PC-3 (cell line): ENCODE measurements around the gene PRTFDC1. TPM values are rescaled to one million over a fixed set of nuclear protein-coding genes. Genes with fewer than 3 reads are reported as not detected.

Experiments
- ATAC-seq: fragments of 200-7000 bp; cut with Tn5 transposase; 2 replicates; pipeline ENCODE4 v1.9.1; 2020; ENCODE audit warnings: mild to moderate bottlenecking, moderate library complexity
- BruUV-seq: library from RNA; stranded (reverse); fragments of 400-500 nt; replicated peaks from 2 replicates; lab custom pipeline; 2021; lab: Mats Ljungman, UMichigan
- CTCF ChIA-PET: fragments of 300-600 bp; sonication (Branson Sonifier 250); formaldehyde crosslinking; loops from one replicate; lab custom pipeline; 2022; ENCODE audit warnings: antibody characterized with exemption; lab: Charles Lee
- POLR2A ChIA-PET: fragments of 300-600 bp; sonication (Branson Sonifier 250); formaldehyde crosslinking; loops from one replicate; lab custom pipeline; 2022; ENCODE audit warnings: antibody characterized with exemption; ENCODE audit not compliant: unreplicated experiment; lab: Charles Lee
- DNase-seq: peaks from one replicate; pipeline ENCODE4 v3.0.0-alpha.2; 2015
- H2AFZ ChIP-seq: fragments of 300-600 bp; sonication (generic); 2 replicates; pipeline ENCODE4 v1.6.0; 2016; ENCODE audit warnings: antibody characterized with exemption, low read length
- H3F3A ChIP-seq: fragments of 300-600 bp; sonication (generic); one replicate; pipeline ENCODE4 v1.6.0; 2017; ENCODE audit warnings: antibody characterized with exemption, low read length, control low read depth, mild to moderate bottlenecking; ENCODE audit not compliant: unreplicated experiment
- H3K27ac ChIP-seq: fragments of 300-600 bp; sonication (generic); 2 replicates; pipeline ENCODE4 v1.5.1; 2016; ENCODE audit warnings: mild to moderate bottlenecking, low read length
- H3K27me3 ChIP-seq: fragments of 300-600 bp; sonication (generic); 2 replicates; pipeline ENCODE4 v1.6.1; 2016; ENCODE audit warnings: low read length, mixed read lengths
- H3K36me3 ChIP-seq: fragments of 300-600 bp; sonication (generic); 2 replicates; pipeline ENCODE4 v1.6.1; 2016; ENCODE audit warnings: low read depth, mixed run types, low read length, mixed read lengths
- H3K4me1 ChIP-seq: fragments of 300-600 bp; sonication (generic); 2 replicates; pipeline ENCODE4 v1.5.1; 2016; ENCODE audit warnings: low read length; ENCODE audit not compliant: insufficient read depth
- H3K4me2 ChIP-seq: fragments of 300-600 bp; sonication (generic); 2 replicates; pipeline ENCODE4 v1.6.0; 2016; ENCODE audit warnings: low read length
- H3K4me3 ChIP-seq: fragments of 300-600 bp; sonication (generic); 2 replicates; pipeline ENCODE4 v1.5.1; 2016; ENCODE audit warnings: mild to moderate bottlenecking, low read length, mixed read lengths
- H3K79me2 ChIP-seq: fragments of 300-600 bp; sonication (generic); 2 replicates; pipeline ENCODE4 v1.6.1; 2017; ENCODE audit warnings: low read length, mixed read lengths
- H3K9ac ChIP-seq: fragments of 300-600 bp; sonication (generic); 2 replicates; pipeline ENCODE4 v1.6.0; 2016; ENCODE audit warnings: mild to moderate bottlenecking, low read length
- H3K9me2 ChIP-seq: fragments of 300-600 bp; sonication (generic); replicated peaks from 2 replicates; pipeline ENCODE4 v1.6.1; 2016; ENCODE audit warnings: mixed run types, low read length, mixed read lengths
- H3K9me3 ChIP-seq: fragments of 300-600 bp; sonication (generic); 2 replicates; pipeline ENCODE4 v1.6.1; 2016; ENCODE audit warnings: low read length, mixed read lengths
- H4K20me1 ChIP-seq: fragments of 300-600 bp; sonication (generic); 2 replicates; pipeline ENCODE4 v1.6.1; 2016; ENCODE audit warnings: low read length, mixed read lengths
- EZH2 ChIP-seq: fragments of 300-600 bp; sonication (generic); IDR thresholded peaks from one replicate; pipeline ENCODE4 v1.6.1; 2017; ENCODE audit warnings: antibody characterized with exemption, mild to moderate bottlenecking, low read length; ENCODE audit not compliant: unreplicated experiment
- EZH2phosphoT487 ChIP-seq: fragments of 300-600 bp; sonication (generic); IDR thresholded peaks from 2 replicates; pipeline ENCODE4 v1.6.1; 2018; ENCODE audit warnings: mild to moderate bottlenecking, antibody characterized with exemption, low read length, borderline replicate concordance
- intact Hi-C: fragments of 100-400 bp; cut with micrococcal nuclease; formaldehyde crosslinking; loops from 2 replicates; pipeline ENCODE4 v1.9.0; 2023
- total RNA-seq: library from RNA; depleted of rRNA; stranded (reverse); fragments of >200 nt; gene quantifications from 2 replicates; pipeline ENCODE4 v1.2.3, GENCODE V29; 2014
- TF ChIP-seq, protein P1 (sequence below): fragments of 300-600 bp; sonication (generic); conservative IDR thresholded peaks from 2 replicates; pipeline ENCODE4 v1.5.1; 2017; ENCODE audit warnings: antibody characterized with exemption, low read depth, mild to moderate bottlenecking, low read length

PRTFDC1 gene
- total RNA-seq, 1 experiment from 2014 or later, result 10.2 TPM

DNA sequence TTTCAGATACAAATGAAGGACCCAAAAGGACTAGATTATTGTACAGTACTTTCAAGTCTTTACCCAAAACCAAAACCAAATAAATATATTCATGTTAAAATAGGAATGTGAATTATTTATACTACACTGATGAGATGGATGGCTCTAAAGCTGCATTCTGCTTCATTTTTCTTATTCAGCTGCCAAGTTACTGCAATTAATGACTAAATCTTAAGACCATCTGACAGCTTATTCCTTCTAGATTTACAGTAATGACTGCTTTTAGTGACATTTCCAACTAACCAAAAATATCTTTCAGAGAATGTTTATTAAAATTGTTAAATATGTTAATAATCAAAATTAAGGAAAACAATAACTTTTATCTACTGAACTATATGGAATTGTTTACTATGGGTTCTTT is 42.7 kb upstream of the PRTFDC1 start:
- no peak overlapping the region for H3K27ac ChIP-seq

DNA sequence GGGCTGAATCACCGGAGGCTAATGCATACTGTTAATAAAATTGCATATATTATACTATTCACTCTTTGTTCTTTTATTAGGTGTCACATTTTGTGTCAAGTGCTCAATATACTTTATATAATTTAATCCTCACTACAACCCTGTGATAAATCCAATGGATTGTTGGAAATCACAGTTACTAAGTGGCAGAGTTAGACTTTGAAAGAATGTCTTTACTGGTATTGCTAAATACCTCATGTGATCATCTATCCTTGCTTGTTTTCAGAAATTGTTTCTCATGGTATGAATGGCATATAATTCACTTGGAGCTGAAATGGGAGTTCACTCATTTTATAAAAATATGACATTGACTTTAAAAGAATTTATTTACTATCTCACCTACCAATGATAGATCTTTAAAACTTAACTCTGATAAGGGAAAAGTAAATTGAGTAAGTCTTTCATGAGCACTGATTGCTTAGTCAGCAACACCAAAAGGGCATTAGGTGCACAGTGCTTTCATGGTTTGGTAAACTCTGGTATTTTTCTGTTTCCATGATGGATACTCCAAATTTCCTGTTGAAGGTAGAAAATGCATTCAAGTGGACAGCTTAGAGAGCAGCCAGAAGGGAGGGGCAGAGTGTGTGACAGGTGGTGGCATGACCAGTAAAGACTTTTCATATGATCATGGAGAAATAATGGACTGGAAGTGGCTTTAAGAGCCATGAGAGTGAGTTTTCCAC is 41.0 kb upstream of the PRTFDC1 start:
- ATAC-seq, result no peak
- intact Hi-C loops, result no loop called here
- CTCF ChIA-PET, result no interaction called here

More for the DNA sequence above, 42.7 kb upstream of the PRTFDC1 start:
- Histone ChIP-seq H3K9ac (no peak overlapping the region), H4K20me1 (no peaks in the 10 kb centered on the region), H3K79me2 (no peaks in the 10 kb centered on the region), H3K27me3 (no peaks in the 10 kb centered on the region), H3K9me2 (no peaks in the 10 kb centered on the region), H3K4me2 (no peak overlapping the region), H3K36me3 (no peaks in the 10 kb centered on the region), H3K9me3 (no peaks in the 10 kb centered on the region), H2AFZ (no peak overlapping the region), H3K4me3 (no peak overlapping the region), H3K4me1 (0 out of 2 replicates have a peak, but pooled peaks cover 2% of the 10 kb centered on the region), H3F3A (no peaks in the 10 kb centered on the region)
- no peak for DNase-seq
- TF ChIP-seq EZH2phosphoT487, result no peak
- no peak for TF ChIP-seq EZH2
- POLR2A ChIA-PET, result no interaction called here
- no peak for ATAC-seq
- intact Hi-C loops, result no loop called here
- BruUV-seq, result no TSS peak
- CTCF ChIA-PET, result no interaction called here

DNA sequence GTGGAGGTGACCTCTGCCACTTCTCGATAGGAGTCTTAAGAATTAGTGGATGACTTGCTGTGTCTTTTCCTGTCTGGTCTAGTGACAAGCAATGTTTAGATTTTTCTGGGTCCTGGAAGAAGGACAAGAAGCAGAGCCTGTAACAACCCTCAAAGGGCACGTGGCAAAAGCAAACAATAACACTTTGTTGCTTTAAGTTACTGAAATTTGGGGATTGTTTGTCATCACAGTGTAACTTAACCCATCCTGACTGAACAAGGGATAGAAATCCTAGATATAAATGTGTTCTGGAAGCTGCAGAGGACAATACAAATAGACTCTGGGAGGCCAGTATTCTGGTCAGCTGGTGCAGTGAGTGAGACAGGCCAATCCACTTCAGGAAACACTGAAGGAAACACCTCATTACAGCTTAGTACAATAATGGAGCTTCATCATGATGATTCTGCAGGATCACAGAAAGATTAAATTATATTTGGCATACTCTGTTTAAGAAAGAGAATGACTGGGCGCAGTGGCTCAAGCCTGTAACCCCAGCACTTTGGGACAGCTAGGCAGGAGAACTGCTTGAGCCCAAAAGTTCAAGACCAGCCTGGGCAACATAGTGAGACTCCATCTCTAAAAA is 40.2 kb upstream of the PRTFDC1 start:
- intact Hi-C loops, result no loop called here
- Histone ChIP-seq H3K36me3 (no peaks in the 10 kb centered on the region), H4K20me1 (no peaks in the 10 kb centered on the region), H3K9me2 (no peaks in the 10 kb centered on the region), H3K27ac (no peak overlapping the region), H3K9ac (no peak overlapping the region), H3K79me2 (no peaks in the 10 kb centered on the region), H3K4me1 (0 out of 2 replicates have a peak, but pooled peaks cover 8% of the 10 kb centered on the region), H2AFZ (no peak overlapping the region), H3K27me3 (no peaks in the 10 kb centered on the region), H3K4me3 (no peak overlapping the region), H3F3A (no peaks in the 10 kb centered on the region), H3K9me3 (no peaks in the 10 kb centered on the region), H3K4me2 (no peak overlapping the region)
- TF ChIP-seq, protein P1, sequence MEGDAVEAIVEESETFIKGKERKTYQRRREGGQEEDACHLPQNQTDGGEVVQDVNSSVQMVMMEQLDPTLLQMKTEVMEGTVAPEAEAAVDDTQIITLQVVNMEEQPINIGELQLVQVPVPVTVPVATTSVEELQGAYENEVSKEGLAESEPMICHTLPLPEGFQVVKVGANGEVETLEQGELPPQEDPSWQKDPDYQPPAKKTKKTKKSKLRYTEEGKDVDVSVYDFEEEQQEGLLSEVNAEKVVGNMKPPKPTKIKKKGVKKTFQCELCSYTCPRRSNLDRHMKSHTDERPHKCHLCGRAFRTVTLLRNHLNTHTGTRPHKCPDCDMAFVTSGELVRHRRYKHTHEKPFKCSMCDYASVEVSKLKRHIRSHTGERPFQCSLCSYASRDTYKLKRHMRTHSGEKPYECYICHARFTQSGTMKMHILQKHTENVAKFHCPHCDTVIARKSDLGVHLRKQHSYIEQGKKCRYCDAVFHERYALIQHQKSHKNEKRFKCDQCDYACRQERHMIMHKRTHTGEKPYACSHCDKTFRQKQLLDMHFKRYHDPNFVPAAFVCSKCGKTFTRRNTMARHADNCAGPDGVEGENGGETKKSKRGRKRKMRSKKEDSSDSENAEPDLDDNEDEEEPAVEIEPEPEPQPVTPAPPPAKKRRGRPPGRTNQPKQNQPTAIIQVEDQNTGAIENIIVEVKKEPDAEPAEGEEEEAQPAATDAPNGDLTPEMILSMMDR, result no peak
- TF ChIP-seq EZH2phosphoT487 (no peak), EZH2 (no peak)
- ChIA-PET POLR2A (interaction anchor here (0.6 kb wide), 1 partner anchor 243 kb away, joined by 4 read pairs; no protein-coding TSS in a partner anchor), CTCF (no interaction called here)
- DNase-seq, result no peak
- no TSS peak for BruUV-seq
- no peak for ATAC-seq

More for the DNA sequence above, 41.0 kb upstream of the PRTFDC1 start:
- Histone ChIP-seq H3K4me1 (0 out of 2 replicates have a peak, but pooled peaks cover 8% of the 10 kb centered on the region), H2AFZ (no peak overlapping the region), H4K20me1 (no peaks in the 10 kb centered on the region), H3K36me3 (no peaks in the 10 kb centered on the region), H3K27ac (no peak overlapping the region), H3K9me3 (no peaks in the 10 kb centered on the region), H3K9ac (no peak overlapping the region), H3K79me2 (no peaks in the 10 kb centered on the region), H3K4me2 (no peak overlapping the region), H3K9me2 (no peaks in the 10 kb centered on the region), H3K4me3 (no peak overlapping the region), H3F3A (no peaks in the 10 kb centered on the region), H3K27me3 (no peaks in the 10 kb centered on the region)
- DNase-seq, result no peak
- TF ChIP-seq, protein P1, result no peak
- no peak for TF ChIP-seq EZH2phosphoT487
- no peak for TF ChIP-seq EZH2
- no TSS peak for BruUV-seq
- POLR2A ChIA-PET, result no interaction called here
